Endodermal cell (in vitro differentiated cells): ENCODE data around the gene EVL. TPM values are rescaled to one million over a fixed set of nuclear protein-coding genes. Genes with fewer than 3 reads are reported as not detected.

Source experiments
- DNase-seq: peaks from one replicate; pipeline ENCODE4 v3.0.0-alpha.2; 2017
- H3K27ac ChIP-seq: 2 replicates; pipeline ENCODE4 v1.5.1; 2013; ENCODE audit warnings: mild to moderate bottlenecking, low read depth, low read length, moderate library complexity
- H3K27me3 ChIP-seq: 2 replicates; pipeline ENCODE4 v1.6.1; 2013; ENCODE audit warnings: mild to moderate bottlenecking, low read length, moderate library complexity; ENCODE audit not compliant: insufficient read depth, control insufficient read depth, poor library complexity, severe bottlenecking
- H3K36me3 ChIP-seq: 2 replicates; pipeline ENCODE4 v1.7.0; 2013; ENCODE audit warnings: mild to moderate bottlenecking, low read length, moderate library complexity; ENCODE audit not compliant: control insufficient read depth, insufficient read depth
- H3K4me1 ChIP-seq: one replicate; pipeline ENCODE4 v1.7.0; 2013; ENCODE audit warnings: low read length; ENCODE audit not compliant: control insufficient read depth, insufficient read depth
- H3K4me3 ChIP-seq: 2 replicates; pipeline ENCODE4 v1.5.1; 2013; ENCODE audit warnings: mild to moderate bottlenecking, low read length, moderate library complexity
- H3K9ac ChIP-seq: 2 replicates; pipeline ENCODE4 v1.6.1; 2013; ENCODE audit warnings: mild to moderate bottlenecking, low read length, moderate library complexity; ENCODE audit not compliant: poor library complexity, severe bottlenecking; ENCODE audit errors: extremely low read depth
- H3K9me3 ChIP-seq: 2 replicates; pipeline ENCODE4 v1.6.1; 2013; ENCODE audit warnings: mild to moderate bottlenecking, low read length, moderate library complexity; ENCODE audit not compliant: control insufficient read depth
- H3K27ac Mint-ChIP-seq: 2 replicates; pipeline ENCODE4 v1.8.0; 2020; ENCODE audit warnings: mixed read lengths
- H3K27me3 Mint-ChIP-seq: 2 replicates; pipeline ENCODE4 v1.8.0; 2021; ENCODE audit warnings: mild to moderate bottlenecking, mixed read lengths; ENCODE audit not compliant: insufficient read depth
- H3K36me3 Mint-ChIP-seq: 2 replicates; pipeline ENCODE4 v1.8.0; 2020; ENCODE audit warnings: low read depth, mixed read lengths
- H3K4me1 Mint-ChIP-seq: 2 replicates; pipeline ENCODE4 v1.8.0; 2020; ENCODE audit warnings: mixed read lengths
- H3K4me3 Mint-ChIP-seq: 2 replicates; pipeline ENCODE4 v1.8.0; 2020; ENCODE audit warnings: mild to moderate bottlenecking, moderate library complexity, mixed read lengths
- H3K9me3 Mint-ChIP-seq: 2 replicates; pipeline ENCODE4 v1.8.0; 2020; ENCODE audit warnings: mild to moderate bottlenecking, mixed read lengths
- CTCF ChIP-seq: fragments of 200-600 bp; sonication (generic); conservative IDR thresholded peaks from 2 replicates; pipeline ENCODE4 v1.5.0; 2021; ENCODE audit warnings: antibody characterized with exemption, mild to moderate bottlenecking
- WGBS, 2 experiments: methylation state at CpG; one replicate each; pipeline versions ENCODE4 v1.1.5 to v1.1.7; 2013; ENCODE audit warnings: missing lambda C conversion rate in 2 of 2, mixed read lengths in 1 of 2; ENCODE audit not compliant: insufficient coverage in 1 of 2, insufficient read length in 1 of 2; 5-methylcytosine and 5-hydroxymethylcytosine counted together
- total RNA-seq, 2 donors: library from RNA; stranded (reverse); fragmentation: NEBNext Ultra II Directional in 1 of 2; extraction: Animal tissue kit (Norgen Biotek cat#: 25700) in 1 of 2; gene quantifications; 2 replicates in 1 of 2; 3 replicates in 1 of 2; pipeline ENCODE4 v1.2.1, GENCODE V29; 2021

EVL gene
- total RNA-seq, 2 donors from 2014 or later, result 61.1 to 71.3 TPM

GRCh38 chr14:100074431-100075100, 9.3 kb downstream of the EVL start:
- Histone ChIP-seq H3K9me3 (no peaks in the 10 kb centered on the region), H3K4me3 (no peak overlapping the region), H3K27ac (no peak overlapping the region), H3K27me3 (no peaks in the 10 kb centered on the region), H3K4me1 (no peaks in the 10 kb centered on the region), H3K9ac (no peak overlapping the region), H3K36me3 (no peaks in the 10 kb centered on the region)
- H3K27ac Mint-ChIP-seq, result peak overlapping the region; percentile 19
- TF ChIP-seq CTCF, result no peak
- no peak for DNase-seq
- H3K27me3 Mint-ChIP-seq, result no peaks in the 10 kb centered on the region
- 94 to 98% methylated on average over 5 to 7 of the region's 7 CpGs for WGBS, 2 experiments
- H3K4me3 Mint-ChIP-seq, result no peak overlapping the region
- no peaks in the 10 kb centered on the region for H3K9me3 Mint-ChIP-seq
- peaks cover 16% of the 10 kb centered on the region for H3K4me1 Mint-ChIP-seq
- no peaks in the 10 kb centered on the region for H3K36me3 Mint-ChIP-seq

GRCh38 chr14:100075681-100076080, 10.5 kb downstream of the EVL start:
- WGBS, 2 experiments, result 75 to 100% methylated on average over 1 to 4 of the region's 4 CpGs
- no peaks in the 10 kb centered on the region for H3K36me3 Mint-ChIP-seq
- peaks cover 22% of the 10 kb centered on the region for H3K4me1 Mint-ChIP-seq
- Histone ChIP-seq H3K27me3 (no peaks in the 10 kb centered on the region), H3K9ac (no peak overlapping the region), H3K4me3 (no peak overlapping the region), H3K9me3 (no peaks in the 10 kb centered on the region), H3K36me3 (no peaks in the 10 kb centered on the region), H3K4me1 (no peaks in the 10 kb centered on the region), H3K27ac (no peak overlapping the region)
- no peaks in the 10 kb centered on the region for H3K27me3 Mint-ChIP-seq
- peak overlapping the region; percentile 5 for H3K27ac Mint-ChIP-seq
- no peak for TF ChIP-seq CTCF
- no peak overlapping the region for H3K4me3 Mint-ChIP-seq
- no peak for DNase-seq
- H3K9me3 Mint-ChIP-seq, result no peaks in the 10 kb centered on the region

GRCh38 chr14:100076133-100076532, 10.9 kb downstream of the EVL start:
- Histone ChIP-seq H3K9me3 (no peaks in the 10 kb centered on the region), H3K4me1 (no peaks in the 10 kb centered on the region), H3K36me3 (no peaks in the 10 kb centered on the region), H3K4me3 (no peak overlapping the region), H3K27ac (no peak overlapping the region), H3K27me3 (no peaks in the 10 kb centered on the region), H3K9ac (no peak overlapping the region)
- DNase-seq, result peak; percentile 89
- Mint-ChIP-seq H3K9me3 (no peaks in the 10 kb centered on the region), H3K36me3 (no peaks in the 10 kb centered on the region), H3K27ac (no peak overlapping the region), H3K4me1 (peaks cover 22% of the 10 kb centered on the region), H3K27me3 (no peaks in the 10 kb centered on the region), H3K4me3 (no peak overlapping the region)
- TF ChIP-seq CTCF, result peak; percentile 74
- WGBS, 2 experiments, result 95 to 96% methylated on average over 5 of the region's 5 CpGs
